H9 (cell line): Measurements from ENCODE around the gene MACROH2A1. TPM values are rescaled to one million over a fixed set of nuclear protein-coding genes. Genes with fewer than 3 reads are reported as not detected.

ENCODE experiments used
- DNase-seq: peaks from one replicate; pipeline ENCODE4 v3.0.0-alpha.2; 2017
- H2AFZ ChIP-seq: one replicate; pipeline ENCODE4 v1.6.1; 2013; ENCODE audit warnings: mild to moderate bottlenecking, low read length, control low read depth, moderate library complexity
- H2AK5ac ChIP-seq: 2 replicates; pipeline ENCODE4 v1.6.1; 2013; ENCODE audit warnings: low read length, control low read depth, mixed read lengths; ENCODE audit not compliant: insufficient read length
- H2BK120ac ChIP-seq: one replicate; pipeline ENCODE4 v1.6.1; 2013; ENCODE audit warnings: low read depth, mild to moderate bottlenecking, low read length, control low read depth, inconsistent platforms; ENCODE audit not compliant: poor library complexity, severe bottlenecking
- H2BK12ac ChIP-seq: 2 replicates; pipeline ENCODE4 v1.6.1; 2013; ENCODE audit warnings: low read length, control low read depth, mixed read lengths, low read depth; ENCODE audit not compliant: insufficient read length
- H2BK15ac ChIP-seq: 2 replicates; pipeline ENCODE4 v1.6.1; 2013; ENCODE audit warnings: low read depth, low read length, control low read depth
- H2BK20ac ChIP-seq: one replicate; pipeline ENCODE4 v1.6.1; 2013; ENCODE audit warnings: low read depth, mild to moderate bottlenecking, low read length, control low read depth, inconsistent platforms; ENCODE audit not compliant: poor library complexity, severe bottlenecking
- H2BK5ac ChIP-seq: 2 replicates; pipeline ENCODE4 v1.6.1; 2013; ENCODE audit warnings: low read length, control low read depth, mixed read lengths; ENCODE audit not compliant: insufficient read length
- H3K14ac ChIP-seq: 2 replicates; pipeline ENCODE4 v1.6.1; 2013; ENCODE audit warnings: low read length, control low read depth; ENCODE audit not compliant: insufficient read depth
- H3K18ac ChIP-seq: 2 replicates; pipeline ENCODE4 v1.6.1; 2013; ENCODE audit warnings: low read depth, mild to moderate bottlenecking, mixed read lengths, low read length, control low read depth; ENCODE audit not compliant: insufficient read length
- H3K23ac ChIP-seq: 2 replicates; pipeline ENCODE4 v1.6.1; 2013; ENCODE audit warnings: low read length, control low read depth, mixed read lengths, low read depth; ENCODE audit not compliant: insufficient read length
- H3K23me2 ChIP-seq: 2 replicates; pipeline ENCODE4 v1.6.1; 2013; ENCODE audit warnings: low read depth, mild to moderate bottlenecking, mixed read lengths, low read length, control low read depth; ENCODE audit not compliant: insufficient read length, poor library complexity, severe bottlenecking
- H3K27ac ChIP-seq: 2 replicates; pipeline ENCODE4 v1.5.1; 2013; ENCODE audit warnings: low read length, control low read depth, mixed read lengths, low read depth; ENCODE audit not compliant: insufficient read length
- H3K27me3 ChIP-seq: 2 replicates; pipeline ENCODE4 v1.6.1; 2013; ENCODE audit warnings: low read length, control low read depth, inconsistent platforms; ENCODE audit not compliant: insufficient read depth
- H3K4ac ChIP-seq: 2 replicates; pipeline ENCODE4 v1.6.1; 2013; ENCODE audit warnings: low read depth, mild to moderate bottlenecking, control low read depth, inconsistent platforms, low read length, moderate library complexity
- H3K4me1 ChIP-seq: 2 replicates; pipeline ENCODE4 v1.6.1; 2013; ENCODE audit warnings: low read length, control low read depth, inconsistent platforms; ENCODE audit not compliant: insufficient read depth
- H3K4me2 ChIP-seq: 2 replicates; pipeline ENCODE4 v1.6.1; 2013; ENCODE audit warnings: low read length, control low read depth, mixed read lengths; ENCODE audit not compliant: insufficient read length, insufficient read depth
- H3K56ac ChIP-seq: 2 replicates; pipeline ENCODE4 v1.6.1; 2013; ENCODE audit warnings: low read depth, mild to moderate bottlenecking, mixed read lengths, low read length, control low read depth; ENCODE audit not compliant: insufficient read length
- H3K79me1 ChIP-seq: 2 replicates; pipeline ENCODE4 v1.6.1; 2013; ENCODE audit warnings: low read depth, mild to moderate bottlenecking, moderate library complexity, low read length, control low read depth, inconsistent platforms; ENCODE audit not compliant: insufficient read depth, poor library complexity, severe bottlenecking
- H3K79me2 ChIP-seq: 2 replicates; pipeline ENCODE4 v1.6.1; 2013; ENCODE audit warnings: low read length, control low read depth, inconsistent platforms; ENCODE audit not compliant: insufficient read depth
- H3K9ac ChIP-seq: 2 replicates; pipeline ENCODE4 v1.6.1; 2013; ENCODE audit warnings: low read length, control low read depth, mixed read lengths; ENCODE audit not compliant: insufficient read length; ENCODE audit errors: extremely low read depth
- H3K9me3 ChIP-seq: one replicate; pipeline ENCODE4 v1.6.1; 2013; ENCODE audit warnings: low read depth, low read length, inconsistent platforms; ENCODE audit not compliant: control insufficient read depth
- H3T11ph ChIP-seq: one replicate; pipeline ENCODE4 v1.6.1; 2013; ENCODE audit warnings: mild to moderate bottlenecking, low read length, control low read depth, inconsistent platforms
- H4K20me1 ChIP-seq: one replicate; pipeline ENCODE4 v1.6.1; 2013; ENCODE audit not compliant: control insufficient read depth, insufficient read length, insufficient read depth
- H4K5ac ChIP-seq: 2 replicates; pipeline ENCODE4 v1.6.1; 2013; ENCODE audit warnings: low read depth, mild to moderate bottlenecking, mixed read lengths, low read length, control low read depth; ENCODE audit not compliant: insufficient read length
- H4K8ac ChIP-seq: replicated peaks from 2 replicates; pipeline ENCODE4 v1.6.1; 2013; ENCODE audit warnings: low read length, control low read depth, mixed read lengths, low read depth; ENCODE audit not compliant: insufficient read length
- H4K91ac ChIP-seq: 2 replicates; pipeline ENCODE4 v1.6.1; 2013; ENCODE audit warnings: low read depth, mild to moderate bottlenecking, moderate library complexity, mixed read lengths, low read length, control low read depth; ENCODE audit not compliant: insufficient read length
- H3K27ac Mint-ChIP-seq, 3 experiments: 2 replicates in 2 of 3; 3 replicates in 1 of 3; pipeline ENCODE4 v1.8.0; 2020 to 2021; ENCODE audit warnings: mixed read lengths in 3 of 3, mild to moderate bottlenecking in 1 of 3, moderate library complexity in 1 of 3
- H3K27me3 Mint-ChIP-seq: 2 replicates; pipeline ENCODE4 v1.8.0; 2021; ENCODE audit warnings: low read depth, mild to moderate bottlenecking, moderate library complexity, mixed read lengths
- H3K36me3 Mint-ChIP-seq, 3 experiments: 2 replicates in 2 of 3; 3 replicates in 1 of 3; pipeline ENCODE4 v1.8.0; 2020 to 2021; ENCODE audit warnings: low read depth in 3 of 3, mixed read lengths in 3 of 3; ENCODE audit not compliant: insufficient read depth in 1 of 3
- H3K4me1 Mint-ChIP-seq, 2 experiments: 2 replicates each; pipeline ENCODE4 v1.8.0; 2020; ENCODE audit warnings: mixed read lengths in 2 of 2
- H3K4me3 Mint-ChIP-seq, 2 experiments: 2 replicates in 1 of 2; 3 replicates in 1 of 2; pipeline ENCODE4 v1.8.0; 2020 to 2021; ENCODE audit warnings: mild to moderate bottlenecking in 2 of 2, mixed read lengths in 2 of 2, moderate library complexity in 1 of 2
- H3K9me3 Mint-ChIP-seq, 2 experiments: 2 replicates in 1 of 2; 3 replicates in 1 of 2; pipeline ENCODE4 v1.8.0; 2020; ENCODE audit warnings: mild to moderate bottlenecking in 2 of 2, mixed read lengths in 2 of 2, moderate library complexity in 1 of 2
- CTCF ChIP-seq: fragments of 200-600 bp; sonication (generic); conservative IDR thresholded peaks from 3 replicates; pipeline ENCODE4 v1.8.0; 2021; ENCODE audit warnings: antibody characterized with exemption, mild to moderate bottlenecking
- WGBS: extraction: QIAGEN DNeasy Blood & Tissue Kit; methylation state at CpG from one replicate; pipeline ENCODE4 v1.1.7; 2013; ENCODE audit warnings: missing lambda C conversion rate, low lambda C conversion rate, mixed read lengths; ENCODE audit not compliant: insufficient read length; ENCODE audit errors: extremely low coverage; 5-methylcytosine and 5-hydroxymethylcytosine counted together
- total RNA-seq: library from RNA; stranded (reverse); gene quantifications from 2 replicates; pipeline ENCODE4 v1.2.1, GENCODE V29; 2021

MACROH2A1 gene
- total RNA-seq, 1 experiment from 2014 or later: 111 TPM

- Histone ChIP-seq H3K9me3 (no peaks in the 10 kb centered on the region), H2BK12ac (no peak overlapping the region), H2BK15ac (no peak overlapping the region), H3K23me2 (no peaks in the 10 kb centered on the region), H3K27me3 (peaks cover 2% of the 10 kb centered on the region; the same call in 1 of the 2 replicates), H4K20me1 (no peaks in the 10 kb centered on the region), H2AFZ (no peak overlapping the region), H3K56ac (no peak overlapping the region), H2AK5ac (no peak overlapping the region), H3K4me2 (no peak overlapping the region), H2BK120ac (no peak overlapping the region), H4K91ac (no peak overlapping the region), H4K5ac (no peak overlapping the region), H3K14ac (no peak overlapping the region), H3T11ph (no peak overlapping the region), H3K18ac (no peak overlapping the region), H3K27ac (no peak overlapping the region), H2BK20ac (no peak overlapping the region), H3K4me1 (no peaks in the 10 kb centered on the region), H3K79me2 (no peaks in the 10 kb centered on the region), H2BK5ac (no peak overlapping the region), H3K79me1 (no peaks in the 10 kb centered on the region), H3K23ac (no peak overlapping the region), H3K9ac (no peak overlapping the region), H3K4ac (no peak overlapping the region), H4K8ac (no peak overlapping the region)
- TF ChIP-seq CTCF: no peak
- Mint-ChIP-seq H3K27me3 (peaks cover 84% of the 10 kb centered on the region), H3K36me3 (no peaks in the 10 kb centered on the region), H3K4me1 (peaks cover 8 to 10% of the 10 kb centered on the region in 2 experiments), H3K9me3 (no peaks in the 10 kb centered on the region; a peak in 1 of 5 replicates), H3K27ac (no peak overlapping the region), H3K4me3 (no peak overlapping the region)
- no peak for DNase-seq
- no CpG with 5 or more reads among the region's 9 CpGs for WGBS
These were observed 49.2 kb upstream of the MACROH2A1 start for GRCh38 chr5:135448071-135448739.
